Stimulated activated CD8-positive, alpha-beta memory T cell treated with anti-CD3 and anti-CD28 coated beads, Interleukin-15, amount 100 ng/mL, for 48 hours (primary cell): ENCODE results near the gene PDLIM7.

Experiments
- DNase-seq, 2 donors: peaks; one replicate each; pipeline ENCODE4 v3.0.0-alpha.2; 2020; ENCODE audit warnings: low read depth in 2 of 2

The PDLIM7 gene

GRCh38 chr5:177507165-177507564, 9.8 kb upstream of the PDLIM7 start:
- no peak for DNase-seq

GRCh38 chr5:177505075-177505474, 7.7 kb upstream of the PDLIM7 start:
- DNase-seq, result no peak

- no peak for DNase-seq
Observed at GRCh38 chr5:177504086-177505056, 7.0 kb upstream of the PDLIM7 start.

- DNase-seq, result no peak
Observed at GRCh38 chr5:177503351-177504085, 6.1 kb upstream of the PDLIM7 start.

GRCh38 chr5:177502886-177503285, 5.5 kb upstream of the PDLIM7 start:
- no peak for DNase-seq

GRCh38 chr5:177501874-177502678, 4.7 kb upstream of the PDLIM7 start:
- DNase-seq, result no peak

- peak; percentile 65 to 73 for DNase-seq
Observed at GRCh38 chr5:177500685-177501522, 3.5 kb upstream of the PDLIM7 start.

- no peak for DNase-seq
Observed at GRCh38 chr5:177499842-177500241, 2.4 kb upstream of the PDLIM7 start.

- DNase-seq, result no peak
Observed at GRCh38 chr5:177498013-177498787, 796 bp upstream of the PDLIM7 start.

GRCh38 chr5:177496727-177497291, 595 bp downstream of the PDLIM7 start:
- DNase-seq, result no peak

GRCh38 chr5:177496070-177496726, 1.2 kb downstream of the PDLIM7 start:
- DNase-seq, result no peak

GRCh38 chr5:177495243-177496060, 2.0 kb downstream of the PDLIM7 start:
- no peak for DNase-seq

- peak in 1 of 2 donors; percentile 30 for DNase-seq
Observed at GRCh38 chr5:177494346-177495195, 2.8 kb downstream of the PDLIM7 start.

- no peak for DNase-seq
Observed at GRCh38 chr5:177493795-177494345, 3.5 kb downstream of the PDLIM7 start.

- no peak for DNase-seq
Observed at GRCh38 chr5:177492841-177493240, 4.6 kb downstream of the PDLIM7 start.

GRCh38 chr5:177491983-177492746, 5.2 kb downstream of the PDLIM7 start:
- DNase-seq, result no peak
